HG02588 (cell line): ENCODE results near the gene PTPN2.

Source experiments
- ATAC-seq: cut with Tn5 transposase; IDR thresholded peaks from one replicate; pipeline ENCODE4 v1.9.1; 2021; ENCODE audit warnings: mild to moderate bottlenecking, moderate library complexity; ENCODE audit not compliant: unreplicated experiment

Gene PTPN2

GRCh38 chr18:12860530-12860929, 23.5 kb downstream of the PTPN2 start:
- ATAC-seq: no peak

GRCh38 chr18:12858991-12859390, 25.0 kb downstream of the PTPN2 start:
- no peak for ATAC-seq

GRCh38 chr18:12857991-12858544, 26.0 kb downstream of the PTPN2 start:
- ATAC-seq: no peak

GRCh38 chr18:12857215-12857905, 26.7 kb downstream of the PTPN2 start:
- ATAC-seq: no peak

- ATAC-seq: no peak
Observed at GRCh38 chr18:12855916-12856315, 28.1 kb downstream of the PTPN2 start.

- ATAC-seq: no peak
Observed at GRCh38 chr18:12852566-12853315, 31.3 kb downstream of the PTPN2 start.

- no peak for ATAC-seq
Observed at GRCh38 chr18:12851716-12852115, 32.3 kb downstream of the PTPN2 start.

- no peak for ATAC-seq
Observed at GRCh38 chr18:12849548-12849947, 34.5 kb downstream of the PTPN2 start.

- no peak for ATAC-seq
Observed at GRCh38 chr18:12848405-12848804, 35.6 kb downstream of the PTPN2 start.

- ATAC-seq: no peak
Observed at GRCh38 chr18:12844391-12844790, 39.6 kb downstream of the PTPN2 start.

- no peak for ATAC-seq
Observed at GRCh38 chr18:12843420-12844350, 40.4 kb downstream of the PTPN2 start.

- ATAC-seq: no peak
Observed at GRCh38 chr18:12842459-12843380, 41.3 kb downstream of the PTPN2 start.

- ATAC-seq: no peak
Observed at GRCh38 chr18:12841070-12841469, 43.0 kb downstream of the PTPN2 start.

GRCh38 chr18:12840382-12840781, 43.7 kb downstream of the PTPN2 start:
- no peak for ATAC-seq

GRCh38 chr18:12839526-12840196, 44.4 kb downstream of the PTPN2 start:
- peak; percentile 74 for ATAC-seq

- peak; percentile 32 for ATAC-seq
Observed at GRCh38 chr18:12839057-12839525, 44.9 kb downstream of the PTPN2 start.

- ATAC-seq: no peak
Observed at GRCh38 chr18:12838178-12838634, 45.8 kb downstream of the PTPN2 start.

- no peak for ATAC-seq
Observed at GRCh38 chr18:12837747-12838146, 46.3 kb downstream of the PTPN2 start.

- no peak for ATAC-seq
Observed at GRCh38 chr18:12836551-12836950, 47.5 kb downstream of the PTPN2 start.
